Endothelial cell of umbilical vein (primary cell): ENCODE data around the gene NETO1. TPM values are rescaled to one million over a fixed set of nuclear protein-coding genes. Genes with fewer than 3 reads are reported as not detected.

Source experiments
- BruUV-seq: library from RNA; stranded (reverse); fragments of 400-500 nt; replicated peaks from 2 replicates; lab custom pipeline; 2021; lab: Mats Ljungman, UMichigan
- CTCF ChIA-PET: fragments of 300-600, 350-600 bp; sonication (Branson Sonifier 250); formaldehyde crosslinking; loops from one replicate; lab custom pipeline; 2021; ENCODE audit warnings: antibody characterized with exemption, inconsistent platforms; lab: Charles Lee
- POLR2A ChIA-PET: fragments of 300-600, 350-600 bp; sonication (Branson Sonifier 250); formaldehyde crosslinking; loops from one replicate; lab custom pipeline; 2021; ENCODE audit warnings: antibody characterized with exemption, inconsistent platforms; lab: Charles Lee
- DNase-seq: peaks from one replicate; pipeline ENCODE4 v3.0.0-alpha.2; 2011; ENCODE audit warnings: low read depth, low spot score
- FAIRE-seq: peaks from 2 replicates; lab custom pipeline; 2011; peaks lifted over from hg19 to GRCh38; lab: Jason Lieb, UNC
- H2AFZ ChIP-seq: 2 replicates; pipeline ENCODE4 v1.6.0; 2012; ENCODE audit warnings: low read depth, low read length, control low read depth, inconsistent platforms
- H3K27ac ChIP-seq: 2 replicates; pipeline ENCODE4 v1.5.1; 2011; ENCODE audit warnings: low read depth, mild to moderate bottlenecking, control low read depth, low read length, moderate library complexity; ENCODE audit not compliant: insufficient read depth
- H3K27me3 ChIP-seq, 2 experiments: 2 replicates each; pipeline versions ENCODE4 v1.6.0 to v1.6.1; 2011; ENCODE audit warnings: low read length in 2 of 2, mixed read lengths in 1 of 2; ENCODE audit not compliant: control insufficient read depth in 2 of 2, insufficient read depth in 2 of 2
- H3K36me3 ChIP-seq, 2 experiments: 2 replicates in 1 of 2; 3 replicates in 1 of 2; pipeline ENCODE4 v1.5.1; 2011; ENCODE audit warnings: low read length in 2 of 2, mild to moderate bottlenecking in 1 of 2, moderate library complexity in 1 of 2; ENCODE audit not compliant: control insufficient read depth in 2 of 2, insufficient read depth in 2 of 2; ENCODE audit errors: extremely low read depth in 1 of 2
- H3K4me1 ChIP-seq: 3 replicates; pipeline ENCODE4 v1.5.1; 2011; ENCODE audit warnings: mild to moderate bottlenecking, low read length; ENCODE audit not compliant: control insufficient read depth, insufficient read depth; ENCODE audit errors: extremely low read depth
- H3K4me2 ChIP-seq: 2 replicates; pipeline ENCODE4 v1.6.1; 2011; ENCODE audit warnings: low read length, control low read depth, mixed read lengths; ENCODE audit not compliant: insufficient read depth
- H3K4me3 ChIP-seq, 3 experiments: fragments of 200-600 bp in 1 of 3; sonication (generic), shearing (Covaris generic) in 1 of 3; replicated peaks in 1 of 3; 2 replicates each; pipeline ENCODE4 v1.5.1; 2011 to 2016; ENCODE audit warnings: control low read depth in 3 of 3, low read length in 3 of 3, mild to moderate bottlenecking in 2 of 3, inconsistent platforms in 1 of 3, low read depth in 1 of 3, moderate library complexity in 1 of 3; ENCODE audit not compliant: insufficient read depth in 1 of 3
- H3K79me2 ChIP-seq: 2 replicates; pipeline ENCODE4 v1.6.0; 2012; ENCODE audit warnings: low read length, inconsistent platforms; ENCODE audit not compliant: control insufficient read depth, insufficient read depth
- H3K9ac ChIP-seq: replicated peaks from 2 replicates; pipeline ENCODE3; 2011; ENCODE audit warnings: low read length, control low read depth; ENCODE audit not compliant: insufficient read depth; ENCODE audit errors: extremely low read depth
- H3K9me1 ChIP-seq: replicated peaks from 3 replicates; pipeline ENCODE4 v1.6.0; 2011; ENCODE audit warnings: mild to moderate bottlenecking, low read length; ENCODE audit not compliant: control insufficient read depth, insufficient read depth; ENCODE audit errors: extremely low read depth
- H3K9me3 ChIP-seq: replicated peaks from 2 replicates; pipeline ENCODE4 v1.5.1; 2012; ENCODE audit warnings: low read length, inconsistent platforms; ENCODE audit not compliant: control insufficient read depth, insufficient read depth
- H4K20me1 ChIP-seq: replicated peaks from 2 replicates; pipeline ENCODE3; 2011; ENCODE audit warnings: mild to moderate bottlenecking, low read length; ENCODE audit not compliant: control insufficient read depth, insufficient read depth; ENCODE audit errors: extremely low read depth
- FOS ChIP-seq: IDR thresholded peaks from 2 replicates; pipeline ENCODE4 v1.6.1; 2011; ENCODE audit warnings: mild to moderate bottlenecking, low read length, moderate library complexity, borderline replicate concordance; ENCODE audit not compliant: insufficient read depth
- POLR2A ChIP-seq: IDR thresholded peaks from 2 replicates; pipeline ENCODE4 v1.6.1; 2012; ENCODE audit warnings: low read depth, mild to moderate bottlenecking, control low read depth, low read length
- POLR2AphosphoS5 ChIP-seq: IDR thresholded peaks from 2 replicates; pipeline ENCODE4 v1.6.1; 2012; ENCODE audit warnings: low read depth, mild to moderate bottlenecking, control low read depth, low read length, moderate library complexity; ENCODE audit not compliant: insufficient read depth
- dilution Hi-C: fragments of 300-500 bp; cut with MboI; formaldehyde crosslinking; loops from one replicate; pipeline ENCODE4 v1.15.0; 2019; ENCODE audit warnings: low sequenced_read_pairs; ENCODE audit not compliant: extremely low pct_ligation_motif_present
- intact Hi-C: fragments of 100-400 bp; cut with micrococcal nuclease; formaldehyde crosslinking; loops from one replicate; pipeline ENCODE4 v1.10.0; 2022
- polyA plus RNA-seq, 4 experiments: library from polyadenylated mRNA; depleted of rRNA in 3 of 4; stranded (reverse) in 3 of 4; unstranded in 1 of 4; fragments of >200 nt; gene quantifications; 2 replicates each; pipeline versions ENCODE4 v1.2.1 to v1.2.3, GENCODE V29; 2011 to 2012; ENCODE audit warnings: missing spikeins in 1 of 4
- total RNA-seq: library from RNA; stranded (reverse); gene quantifications from 2 replicates; pipeline ENCODE4 v1.2.3, GENCODE V29; 2021
- TF ChIP-seq, protein P1 (sequence below): IDR thresholded peaks from 2 replicates; pipeline ENCODE4 v1.6.1; 2011; ENCODE audit not compliant: insufficient read depth, insufficient read length

NETO1 gene
- total and polyA plus RNA-seq, 2 donors (not counting 3 experiments of a cell fraction or from before 2014, with no cell fraction given): not detected

DNA sequence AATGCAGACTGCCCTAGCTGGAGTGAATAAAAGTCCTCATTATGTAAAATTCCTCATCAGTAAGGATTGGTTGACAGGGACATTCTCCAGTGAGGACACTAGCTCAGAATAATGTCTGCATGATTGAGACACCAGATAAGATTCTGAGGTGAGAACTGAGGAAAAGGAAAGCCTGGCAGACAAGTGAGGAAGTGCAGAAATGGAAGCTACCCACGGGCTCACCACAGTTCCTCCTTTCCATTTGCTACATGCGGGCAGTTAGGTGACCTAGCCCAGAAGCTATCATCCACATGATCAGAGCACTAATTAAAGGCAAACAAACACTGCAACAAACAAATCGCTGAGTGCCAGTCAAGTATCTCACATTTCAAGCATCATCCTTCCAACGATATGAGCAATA, 27.7 kb downstream of the NETO1 start:
- H2AFZ ChIP-seq: no peak overlapping the region
- H3K9ac ChIP-seq: no peak overlapping the region
- TF ChIP-seq POLR2A: no peak
- H3K4me2 ChIP-seq: no peak overlapping the region
- no peak overlapping the region for H3K27ac ChIP-seq
- dilution Hi-C loops: no loop called here
- no peak overlapping the region for H3K4me3 ChIP-seq
- intact Hi-C loops: no loop called here
- no peak for FAIRE-seq
- no peaks in the 10 kb centered on the region for H4K20me1 ChIP-seq
- peaks cover 3% of the 10 kb centered on the region for H3K9me3 ChIP-seq
- no peaks in the 10 kb centered on the region for H3K27me3 ChIP-seq
- no peaks in the 10 kb centered on the region for H3K9me1 ChIP-seq
- CTCF ChIA-PET: no interaction called here
- H3K79me2 ChIP-seq: no peaks in the 10 kb centered on the region
- no peaks in the 10 kb centered on the region for H3K4me1 ChIP-seq
- BruUV-seq: no TSS peak
- no peaks in the 10 kb centered on the region for H3K36me3 ChIP-seq
- POLR2A ChIA-PET: no interaction called here
- DNase-seq: no peak

DNA sequence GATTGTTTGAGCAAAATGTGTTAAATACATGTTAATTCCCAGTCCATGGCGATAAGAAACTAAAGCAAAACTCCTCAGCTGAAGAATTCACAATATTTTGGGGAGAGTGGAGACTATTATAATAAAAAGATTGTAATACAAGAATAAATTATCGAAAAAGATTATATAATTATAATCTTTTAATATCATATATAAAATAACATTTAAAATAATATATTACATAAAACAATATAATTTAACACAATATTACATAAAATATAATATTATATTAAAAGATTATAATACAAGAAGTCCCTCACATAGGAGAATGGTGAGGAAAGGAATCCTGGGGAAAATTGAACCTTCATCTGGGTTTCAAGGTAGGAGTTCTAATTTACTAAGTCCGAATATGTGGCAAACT, 33.1 kb downstream of the NETO1 start:
- FAIRE-seq (no peak), DNase-seq (no peak)
- Histone ChIP-seq H3K9ac (no peak overlapping the region), H3K4me2 (no peak overlapping the region), H3K79me2 (no peaks in the 10 kb centered on the region), H4K20me1 (no peaks in the 10 kb centered on the region), H3K27ac (no peak overlapping the region), H2AFZ (no peak overlapping the region), H3K27me3 (no peaks in the 10 kb centered on the region), H3K4me1 (no peaks in the 10 kb centered on the region), H3K9me3 (peaks cover 8% of the 10 kb centered on the region), H3K9me1 (no peaks in the 10 kb centered on the region), H3K4me3 (no peak overlapping the region), H3K36me3 (no peaks in the 10 kb centered on the region)
- TF ChIP-seq, protein P1, sequence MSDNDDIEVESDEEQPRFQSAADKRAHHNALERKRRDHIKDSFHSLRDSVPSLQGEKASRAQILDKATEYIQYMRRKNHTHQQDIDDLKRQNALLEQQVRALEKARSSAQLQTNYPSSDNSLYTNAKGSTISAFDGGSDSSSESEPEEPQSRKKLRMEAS: no peak
- TF ChIP-seq FOS: no peak
- TF ChIP-seq POLR2A: no peak
- TF ChIP-seq POLR2AphosphoS5: no peak
- no TSS peak for BruUV-seq
- dilution Hi-C loops: no loop called here
- CTCF ChIA-PET: no interaction called here
- POLR2A ChIA-PET: no interaction called here
- intact Hi-C loops: no loop called here
